B cell (primary cell): ENCODE results near the gene FKBP15. TPM values are rescaled to one million over a fixed set of nuclear protein-coding genes. Genes with fewer than 3 reads are reported as not detected.

ENCODE experiments used
- ATAC-seq: fragments of 200-7000 bp; cut with Tn5 transposase; one replicate; pipeline ENCODE4 v1.10.0; 2021; ENCODE audit warnings: low read depth, mild to moderate bottlenecking, moderate number of reproducible peaks, moderate library complexity
- CTCF ChIA-PET: fragments of 350-600 bp; sonication (Branson Sonifier 250); formaldehyde crosslinking; loops from one replicate; lab custom pipeline; 2021; ENCODE audit warnings: antibody characterized with exemption, inconsistent platforms; lab: Charles Lee
- POLR2A ChIA-PET: fragments of 350-600 bp; sonication (Branson Sonifier 250); formaldehyde crosslinking; loops from one replicate; lab custom pipeline; 2021; ENCODE audit warnings: antibody characterized with exemption; lab: Charles Lee
- DNase-seq: peaks from one replicate; pipeline ENCODE4 v3.0.0; 2013
- H2AFZ ChIP-seq: 2 replicates; pipeline ENCODE4 v1.6.1; 2012; ENCODE audit warnings: mild to moderate bottlenecking, low read depth, low read length; ENCODE audit not compliant: insufficient read depth, poor library complexity, severe bottlenecking
- H3K27ac ChIP-seq, 2 donors: 1 replicate in 1 of 2; 2 replicates in 1 of 2; pipeline ENCODE4 v1.5.1; 2012 to 2013; ENCODE audit warnings: low read length in 2 of 2, mild to moderate bottlenecking in 2 of 2, moderate library complexity in 1 of 2
- H3K27me3 ChIP-seq, 4 experiments: fragments of 200-600 bp in 1 of 4; sonication (generic) in 1 of 4; replicated peaks in 1 of 4; 1 replicate in 2 of 4; 2 replicates in 2 of 4; pipeline versions ENCODE4 v1.6.1 to v1.7.0; 2013 to 2016; ENCODE audit warnings: low read length in 3 of 4, mild to moderate bottlenecking in 2 of 4, mixed read lengths in 1 of 4, moderate library complexity in 1 of 4; ENCODE audit not compliant: insufficient read depth in 4 of 4, control insufficient read depth in 3 of 4; ENCODE audit errors: control extremely low read depth in 1 of 4
- H3K36me3 ChIP-seq, 2 experiments: replicated peaks in 1 of 2; 1 replicate in 1 of 2; 2 replicates in 1 of 2; pipeline versions ENCODE4 v1.6.1 to v1.7.1; 2013; ENCODE audit warnings: low read length in 1 of 2; ENCODE audit not compliant: insufficient read depth in 2 of 2, control insufficient read depth in 1 of 2; ENCODE audit errors: control extremely low read depth in 1 of 2, extremely low read depth in 1 of 2
- H3K4me1 ChIP-seq, 2 donors: fragments of 200-600 bp in 1 of 2; sonication (generic) in 1 of 2; 1 replicate in 1 of 2; 2 replicates in 1 of 2; pipeline versions ENCODE4 v1.5.1 to v1.6.1; 2013 to 2017; ENCODE audit warnings: low read length in 2 of 2; ENCODE audit not compliant: control insufficient read depth in 2 of 2, insufficient read depth in 2 of 2
- H3K4me2 ChIP-seq: replicated peaks from 2 replicates; pipeline ENCODE3; 2012; ENCODE audit warnings: mild to moderate bottlenecking, low read depth, low read length; ENCODE audit not compliant: poor library complexity, severe bottlenecking
- H3K4me3 ChIP-seq, 5 experiments: fragments of 200-600 bp in 1 of 5; sonication (generic) in 1 of 5; 1 replicate in 3 of 5; 2 replicates in 2 of 5; pipeline versions ENCODE4 v1.5.1 to v1.7.0; 2011 to 2016; ENCODE audit warnings: low read length in 4 of 5, mild to moderate bottlenecking in 4 of 5, low read depth in 2 of 5, control low read depth in 1 of 5, moderate library complexity in 1 of 5; ENCODE audit not compliant: insufficient read depth in 1 of 5; ENCODE audit errors: control extremely low read depth in 1 of 5, extremely low read depth in 1 of 5
- H3K79me2 ChIP-seq: fragments of 200-600 bp; sonication (generic); one replicate; pipeline ENCODE4 v1.6.0; 2016; ENCODE audit warnings: low read length; ENCODE audit not compliant: control insufficient read depth, insufficient read depth
- H3K9ac ChIP-seq: fragments of 200-600 bp; sonication (generic); 2 replicates; pipeline ENCODE4 v1.6.1; 2017; ENCODE audit warnings: mild to moderate bottlenecking, low read length, moderate library complexity
- H3K9me3 ChIP-seq, 3 donors: one replicate each; pipeline versions ENCODE4 v1.6.1 to v1.7.1; 2013; ENCODE audit warnings: low read length in 2 of 3; ENCODE audit not compliant: control insufficient read depth in 2 of 3, insufficient read depth in 1 of 3; ENCODE audit errors: control extremely low read depth in 1 of 3
- H4K20me1 ChIP-seq: 2 replicates; pipeline ENCODE4 v1.6.0; 2012; ENCODE audit warnings: mild to moderate bottlenecking, low read length; ENCODE audit not compliant: insufficient read depth, control insufficient read depth, poor library complexity, severe bottlenecking
- H3K27ac Mint-ChIP-seq: one replicate; pipeline ENCODE4 v1.8.0; 2021; ENCODE audit warnings: mixed read lengths
- H3K27me3 Mint-ChIP-seq: one replicate; pipeline ENCODE4 v1.8.0; 2021; ENCODE audit warnings: mixed read lengths
- H3K4me1 Mint-ChIP-seq: one replicate; pipeline ENCODE4 v1.8.0; 2021; ENCODE audit warnings: mixed read lengths
- H3K4me3 Mint-ChIP-seq: one replicate; pipeline ENCODE4 v1.8.0; 2021; ENCODE audit warnings: mixed read lengths
- H3K9me3 Mint-ChIP-seq: one replicate; pipeline ENCODE4 v1.8.0; 2022; ENCODE audit warnings: mixed read lengths; ENCODE audit not compliant: insufficient read depth
- EZH2 ChIP-seq: IDR thresholded peaks from 2 replicates; pipeline ENCODE4 v1.6.1; 2012; ENCODE audit warnings: borderline replicate concordance, low read depth, mild to moderate bottlenecking, moderate library complexity, low read length; ENCODE audit not compliant: insufficient read depth, poor library complexity, severe bottlenecking
- WGBS: methylation state at CpG from one replicate; pipeline ENCODE4 v1.1.5; 2013; ENCODE audit warnings: missing lambda C conversion rate; ENCODE audit not compliant: insufficient coverage; 5-methylcytosine and 5-hydroxymethylcytosine counted together
- intact Hi-C: fragments of 100-400 bp; cut with micrococcal nuclease; formaldehyde crosslinking; loops from one replicate; pipeline ENCODE4 v1.10.0; 2022
- polyA plus RNA-seq: library from polyadenylated mRNA; depleted of rRNA; stranded (reverse); fragments of >200 nt; gene quantifications from 2 replicates; pipeline ENCODE4 v1.2.3, GENCODE V29; 2012
- total RNA-seq, 2 donors: library from RNA; stranded (reverse); fragments of 120-200 nt in 1 of 2; gene quantifications; 1 replicate in 1 of 2; 2 replicates in 1 of 2; pipeline versions ENCODE4 v1.2.3 to v1.2.4, GENCODE V29; 2013 to 2022
- TF ChIP-seq, protein P1 (sequence below): fragments of 200-600 bp; IDR thresholded peaks from one replicate; pipeline ENCODE4 v1.8.0; 2022; ENCODE audit warnings: antibody characterized with exemption, mild to moderate bottlenecking

FKBP15 gene
- total and polyA plus RNA-seq, 2 donors (not counting 1 experiment from before 2014, with no cell fraction given), result 21.1 to 40.6 TPM

DNA sequence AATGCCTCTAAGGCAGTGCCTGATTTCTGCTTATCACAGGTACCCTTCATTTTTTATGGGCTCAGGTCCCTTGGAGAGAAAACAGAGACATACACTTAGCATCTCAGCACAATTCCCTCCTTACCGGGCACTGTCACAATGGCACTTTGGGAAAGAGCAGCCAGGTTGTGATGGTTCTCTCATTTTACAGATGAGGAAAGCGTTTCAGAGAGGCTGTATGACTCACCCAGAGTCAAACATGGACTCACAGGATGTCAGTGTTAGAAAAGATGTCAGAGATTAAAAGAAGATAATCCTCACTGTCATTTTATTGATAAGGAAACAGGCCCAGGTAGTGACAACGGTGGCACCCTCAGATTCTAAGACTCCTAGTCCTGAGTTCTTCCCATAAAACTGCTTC lies 82.3 kb downstream of the FKBP15 start:
- H3K9me3 ChIP-seq, result peaks cover 0 to 8% (median 2%) of the 10 kb centered on the region in 3 donors
- no peak for ATAC-seq
- CTCF ChIA-PET, result no interaction called here
- H3K27me3 ChIP-seq, result peaks cover 0 to 15% (median 6%) of the 10 kb centered on the region in 4 experiments
- H3K4me3 Mint-ChIP-seq, result no peak overlapping the region
- H3K9ac ChIP-seq, result no peak overlapping the region
- no peaks in the 10 kb centered on the region for H3K4me1 ChIP-seq
- no peak overlapping the region for H3K4me2 ChIP-seq
- H3K36me3 ChIP-seq, result no peaks in the 10 kb centered on the region
- WGBS, result 68% methylated on average over 3 of the region's 3 CpGs
- intact Hi-C loops, result no loop called here
- no peaks in the 10 kb centered on the region for H4K20me1 ChIP-seq
- no peak overlapping the region for H2AFZ ChIP-seq
- H3K79me2 ChIP-seq, result no peaks in the 10 kb centered on the region
- H3K27ac Mint-ChIP-seq, result no peak overlapping the region
- TF ChIP-seq, protein P1, sequence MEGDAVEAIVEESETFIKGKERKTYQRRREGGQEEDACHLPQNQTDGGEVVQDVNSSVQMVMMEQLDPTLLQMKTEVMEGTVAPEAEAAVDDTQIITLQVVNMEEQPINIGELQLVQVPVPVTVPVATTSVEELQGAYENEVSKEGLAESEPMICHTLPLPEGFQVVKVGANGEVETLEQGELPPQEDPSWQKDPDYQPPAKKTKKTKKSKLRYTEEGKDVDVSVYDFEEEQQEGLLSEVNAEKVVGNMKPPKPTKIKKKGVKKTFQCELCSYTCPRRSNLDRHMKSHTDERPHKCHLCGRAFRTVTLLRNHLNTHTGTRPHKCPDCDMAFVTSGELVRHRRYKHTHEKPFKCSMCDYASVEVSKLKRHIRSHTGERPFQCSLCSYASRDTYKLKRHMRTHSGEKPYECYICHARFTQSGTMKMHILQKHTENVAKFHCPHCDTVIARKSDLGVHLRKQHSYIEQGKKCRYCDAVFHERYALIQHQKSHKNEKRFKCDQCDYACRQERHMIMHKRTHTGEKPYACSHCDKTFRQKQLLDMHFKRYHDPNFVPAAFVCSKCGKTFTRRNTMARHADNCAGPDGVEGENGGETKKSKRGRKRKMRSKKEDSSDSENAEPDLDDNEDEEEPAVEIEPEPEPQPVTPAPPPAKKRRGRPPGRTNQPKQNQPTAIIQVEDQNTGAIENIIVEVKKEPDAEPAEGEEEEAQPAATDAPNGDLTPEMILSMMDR, result no peak
- TF ChIP-seq EZH2, result no peak
- no peak overlapping the region for H3K4me3 ChIP-seq
- POLR2A ChIA-PET, result no interaction called here
- peaks cover 6% of the 10 kb centered on the region for H3K9me3 Mint-ChIP-seq
- H3K4me1 Mint-ChIP-seq, result no peaks in the 10 kb centered on the region
- no peak overlapping the region for H3K27ac ChIP-seq
- no peak for DNase-seq
- peaks cover 28% of the 10 kb centered on the region for H3K27me3 Mint-ChIP-seq

DNA sequence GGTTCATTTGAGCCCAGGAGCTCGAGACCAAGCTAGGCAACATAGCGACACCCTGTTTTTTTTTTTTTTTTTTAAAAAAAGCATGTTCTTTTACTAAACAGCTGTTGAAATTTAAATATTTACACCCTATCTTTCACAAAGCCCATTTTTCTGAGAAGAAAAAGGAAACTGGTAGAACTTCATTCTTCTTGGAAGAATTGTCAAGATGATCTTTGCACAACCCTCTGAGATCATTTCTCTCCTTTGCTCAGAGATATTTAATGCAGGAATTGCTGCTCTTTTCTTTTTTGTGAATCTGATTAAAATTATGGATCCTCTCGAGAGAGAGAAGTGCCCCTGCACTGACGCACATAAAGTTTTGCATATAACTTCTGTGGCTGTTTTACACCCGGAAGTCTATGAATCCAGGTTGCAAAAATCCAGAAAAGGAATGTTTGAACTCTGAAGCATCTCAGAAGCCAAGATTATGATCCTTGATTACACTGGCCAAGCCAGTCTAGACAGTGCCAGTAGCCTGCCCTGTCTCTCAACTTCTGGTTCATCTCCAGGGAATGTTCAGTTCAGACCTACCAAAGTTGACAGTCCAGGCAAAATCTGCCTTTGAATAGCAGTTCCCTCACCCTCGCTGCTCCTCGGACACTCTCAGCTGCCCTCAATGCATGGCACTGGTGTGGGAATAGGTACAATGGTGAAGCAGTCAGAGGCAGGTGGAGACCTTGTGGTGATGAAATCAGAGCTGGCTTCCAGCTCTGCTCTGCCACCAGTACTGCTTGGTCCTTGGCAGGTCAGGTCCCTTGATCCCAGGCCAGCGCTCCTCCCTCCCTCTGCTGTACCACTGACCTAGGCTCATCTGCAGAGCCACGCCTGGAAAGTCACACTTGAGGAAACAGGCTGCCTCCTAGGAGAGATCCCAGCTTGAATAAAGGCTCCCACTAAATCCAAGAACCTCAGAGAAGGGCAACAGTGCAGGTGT lies 83.6 kb downstream of the FKBP15 start:
- DNase-seq, result no peak
- Histone ChIP-seq H3K27me3 (peaks cover 0 to 3% (median 1%) of the 10 kb centered on the region in 4 experiments), H3K27ac (no peak overlapping the region), H3K4me2 (no peak overlapping the region), H3K36me3 (no peaks in the 10 kb centered on the region), H3K9me3 (peaks cover 0 to 6% (median 2%) of the 10 kb centered on the region in 3 donors), H2AFZ (no peak overlapping the region), H3K4me3 (no peak overlapping the region), H4K20me1 (no peaks in the 10 kb centered on the region), H3K79me2 (no peaks in the 10 kb centered on the region), H3K9ac (no peak overlapping the region), H3K4me1 (no peaks in the 10 kb centered on the region)
- CTCF ChIA-PET, result no interaction called here
- H3K9me3 Mint-ChIP-seq, result peaks cover 6% of the 10 kb centered on the region
- intact Hi-C loops, result no loop called here
- H3K4me1 Mint-ChIP-seq, result no peaks in the 10 kb centered on the region
- H3K27ac Mint-ChIP-seq, result no peak overlapping the region
- H3K27me3 Mint-ChIP-seq, result peaks cover 19% of the 10 kb centered on the region
- no peak overlapping the region for H3K4me3 Mint-ChIP-seq
- WGBS, result 72% methylated on average over 6 of the region's 9 CpGs
- TF ChIP-seq, protein P1, result no peak
- no peak for TF ChIP-seq EZH2
- ATAC-seq, result no peak
- POLR2A ChIA-PET, result no interaction called here
